Vagina (tissue), 2 donors: Measurements from ENCODE around the gene KAZN.

Experiments used
- POLR2AphosphoS5 ChIP-seq, 2 donors: sonication (generic); formaldehyde crosslinking; IDR thresholded peaks; one replicate each; pipeline ENCODE4 v1.9.0; 2017; ENCODE audit warnings: antibody characterized with exemption in 2 of 2, mild to moderate bottlenecking in 2 of 2, low read depth in 1 of 2; ENCODE audit not compliant: insufficient read depth in 1 of 2
- TF ChIP-seq, protein P1 (sequence below), 3 experiments: fragments of 450-650 bp in 2 of 3; fragments of 200-600 bp in 1 of 3; sonication (generic) in 1 of 3; IDR thresholded peaks; one replicate each; pipeline ENCODE4 v1.5.1; 2017 to 2019; ENCODE audit warnings: antibody characterized with exemption in 3 of 3, mild to moderate bottlenecking in 2 of 3, moderate library complexity in 2 of 3

DNA sequence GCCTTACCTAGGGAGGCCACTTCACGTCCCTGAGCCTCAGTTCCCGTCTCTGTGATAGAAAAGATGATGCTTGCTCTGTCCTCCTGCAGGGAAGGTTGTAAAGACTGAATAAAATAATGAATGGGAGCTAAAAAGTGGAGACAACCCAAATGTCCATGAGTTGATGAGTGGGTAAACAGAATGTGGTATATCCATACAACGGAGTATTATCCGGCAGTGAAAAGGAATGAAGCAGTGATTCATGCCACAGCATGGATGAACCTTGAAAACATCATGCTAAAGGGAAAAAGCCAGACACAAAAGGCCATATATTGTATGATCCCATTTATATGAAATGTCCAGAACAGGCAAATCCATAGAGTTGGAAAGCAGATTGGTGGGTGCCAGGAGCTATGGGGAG is 77.9 kb downstream of the KAZN start:
- TF ChIP-seq, protein P1, sequence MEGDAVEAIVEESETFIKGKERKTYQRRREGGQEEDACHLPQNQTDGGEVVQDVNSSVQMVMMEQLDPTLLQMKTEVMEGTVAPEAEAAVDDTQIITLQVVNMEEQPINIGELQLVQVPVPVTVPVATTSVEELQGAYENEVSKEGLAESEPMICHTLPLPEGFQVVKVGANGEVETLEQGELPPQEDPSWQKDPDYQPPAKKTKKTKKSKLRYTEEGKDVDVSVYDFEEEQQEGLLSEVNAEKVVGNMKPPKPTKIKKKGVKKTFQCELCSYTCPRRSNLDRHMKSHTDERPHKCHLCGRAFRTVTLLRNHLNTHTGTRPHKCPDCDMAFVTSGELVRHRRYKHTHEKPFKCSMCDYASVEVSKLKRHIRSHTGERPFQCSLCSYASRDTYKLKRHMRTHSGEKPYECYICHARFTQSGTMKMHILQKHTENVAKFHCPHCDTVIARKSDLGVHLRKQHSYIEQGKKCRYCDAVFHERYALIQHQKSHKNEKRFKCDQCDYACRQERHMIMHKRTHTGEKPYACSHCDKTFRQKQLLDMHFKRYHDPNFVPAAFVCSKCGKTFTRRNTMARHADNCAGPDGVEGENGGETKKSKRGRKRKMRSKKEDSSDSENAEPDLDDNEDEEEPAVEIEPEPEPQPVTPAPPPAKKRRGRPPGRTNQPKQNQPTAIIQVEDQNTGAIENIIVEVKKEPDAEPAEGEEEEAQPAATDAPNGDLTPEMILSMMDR (IDR thresholded peaks at IDR 0.05), result no peak
- TF ChIP-seq POLR2AphosphoS5 (IDR thresholded peaks at IDR 0.05; ENCODE audit: insufficient read depth in 1 of 2, low read depth in 1 of 2), result no peak
